ENCODE data around the gene SRSF7. TPM values are rescaled to one million over a fixed set of nuclear protein-coding genes. Genes with fewer than 3 reads are reported as not detected.
"Not testable (repeated sequence)": the region's sequence is repeated elsewhere in the genome, so short reads cannot be mapped to it uniquely, and the experiment has no call there.

Gene SRSF7
- total RNA-seq, 1 experiment from 2014 or later: 238 TPM

GRCh38 chr2:38737000-38737698 lies 14.0 kb downstream of the SRSF7 start:
- in situ Hi-C loops (cut with HindIII; ENCODE audit: low sequenced_read_pairs): not testable (repeated sequence)
- DNase-seq (ENCODE audit: low spot score): peak; percentile 72

DNA sequence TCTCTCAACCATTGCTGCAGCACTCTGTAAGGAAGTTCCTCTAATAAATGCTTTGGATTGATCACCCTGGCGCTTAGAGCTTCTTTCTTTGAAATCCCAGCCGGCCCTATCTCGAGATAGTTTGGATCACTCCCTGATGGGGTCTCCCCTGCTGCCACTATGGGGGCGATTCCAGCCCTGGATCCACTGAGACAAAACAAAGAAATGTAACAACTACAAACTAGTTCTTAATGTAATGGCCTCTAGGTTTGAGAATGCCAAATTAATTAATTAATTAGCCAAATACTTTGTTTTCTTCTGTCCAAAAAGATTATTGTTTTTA lies 15.2 kb downstream of the SRSF7 start:
- in situ Hi-C loops (cut with HindIII; ENCODE audit: low sequenced_read_pairs): no loop called here
- DNase-seq (ENCODE audit: low spot score): no peak

- in situ Hi-C loops (cut with HindIII; ENCODE audit: low sequenced_read_pairs): no loop called here
- no peak for DNase-seq (ENCODE audit: low spot score)
Measured at GRCh38 chr2:38734299-38735058, 16.7 kb downstream of the SRSF7 start.

GRCh38 chr2:38733300-38733971 lies 17.7 kb downstream of the SRSF7 start:
- DNase-seq (ENCODE audit: low spot score): no peak
- in situ Hi-C loops (cut with HindIII; ENCODE audit: low sequenced_read_pairs): no loop called here

DNA sequence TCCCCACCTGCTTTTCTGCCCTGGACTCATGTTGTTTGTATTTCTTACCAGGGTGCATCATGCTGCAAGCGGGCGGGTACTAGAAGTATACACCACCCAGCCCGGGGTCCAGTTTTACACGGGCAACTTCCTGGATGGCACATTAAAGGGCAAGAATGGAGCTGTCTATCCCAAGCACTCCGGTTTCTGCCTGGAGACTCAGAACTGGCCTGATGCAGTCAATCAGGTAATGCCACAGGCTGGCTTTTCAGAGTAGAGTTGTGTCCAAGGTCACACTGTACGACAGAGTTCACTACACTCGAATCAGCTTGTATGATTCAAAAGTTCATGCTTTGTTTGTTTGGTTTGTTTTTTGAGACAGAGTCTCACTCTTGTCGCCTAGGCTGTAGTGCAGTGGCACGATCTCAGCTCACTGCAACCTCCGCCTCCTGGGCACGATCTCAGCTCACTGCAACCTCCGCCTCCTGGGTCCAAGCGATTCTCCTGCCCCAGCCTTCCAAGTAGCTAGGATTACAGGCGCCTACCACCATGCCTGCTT lies 19.4 kb downstream of the SRSF7 start:
- in situ Hi-C loops (cut with HindIII; ENCODE audit: low sequenced_read_pairs): no loop called here
- no peak for DNase-seq (ENCODE audit: low spot score)

- in situ Hi-C loops (cut with HindIII; ENCODE audit: low sequenced_read_pairs): no loop called here
- no peak for DNase-seq (ENCODE audit: low spot score)
Measured at GRCh38 chr2:38731090-38731489, 20.1 kb downstream of the SRSF7 start.

- DNase-seq (ENCODE audit: low spot score): no peak
- in situ Hi-C loops (cut with HindIII; ENCODE audit: low sequenced_read_pairs): no loop called here
Measured at GRCh38 chr2:38728694-38729093, 22.5 kb downstream of the SRSF7 start.

DNA sequence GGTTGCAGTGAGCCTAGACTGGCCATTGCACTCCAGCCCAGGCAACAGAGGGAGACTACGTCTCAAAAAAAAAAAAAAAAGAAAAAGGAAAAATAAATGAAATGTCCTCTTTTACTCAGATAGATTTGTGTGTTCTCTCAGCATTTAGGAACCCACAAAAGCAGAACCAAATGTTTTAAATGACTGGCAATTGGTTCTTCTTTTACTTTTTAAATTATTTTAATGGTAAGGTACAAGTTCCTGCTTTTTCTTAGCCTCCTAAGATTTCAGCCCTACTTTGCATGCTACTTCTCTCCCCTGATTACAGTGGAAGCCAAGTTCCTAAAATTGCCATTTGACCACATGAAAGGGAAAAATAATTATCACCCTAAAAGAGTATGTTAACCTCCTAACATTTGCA lies 23.5 kb downstream of the SRSF7 start:
- DNase-seq (ENCODE audit: low spot score): no peak
- in situ Hi-C loops (cut with HindIII; ENCODE audit: low sequenced_read_pairs): no loop called here

- in situ Hi-C loops (cut with HindIII; ENCODE audit: low sequenced_read_pairs): no loop called here
- DNase-seq (ENCODE audit: low spot score): no peak
Measured at GRCh38 chr2:38723173-38723572, 28.0 kb downstream of the SRSF7 start.

- in situ Hi-C loops (cut with HindIII; ENCODE audit: low sequenced_read_pairs): no loop called here
- DNase-seq (ENCODE audit: low spot score): no peak
Measured at GRCh38 chr2:38722271-38723061, 28.7 kb downstream of the SRSF7 start.

GRCh38 chr2:38720613-38721241 lies 30.4 kb downstream of the SRSF7 start:
- peak; percentile 96 for DNase-seq (ENCODE audit: low spot score)
- in situ Hi-C loops (cut with HindIII; ENCODE audit: low sequenced_read_pairs): no loop called here

GRCh38 chr2:38719706-38720105 lies 31.5 kb downstream of the SRSF7 start:
- in situ Hi-C loops (cut with HindIII; ENCODE audit: low sequenced_read_pairs): no loop called here
- no peak for DNase-seq (ENCODE audit: low spot score)

- in situ Hi-C loops (cut with HindIII; ENCODE audit: low sequenced_read_pairs): no loop called here
- DNase-seq (ENCODE audit: low spot score): no peak
Measured at GRCh38 chr2:38718601-38719000, 32.6 kb downstream of the SRSF7 start.

- in situ Hi-C loops (cut with HindIII; ENCODE audit: low sequenced_read_pairs): no loop called here
- no peak for DNase-seq (ENCODE audit: low spot score)
Measured at GRCh38 chr2:38716185-38716584, 35.0 kb downstream of the SRSF7 start.

DNA sequence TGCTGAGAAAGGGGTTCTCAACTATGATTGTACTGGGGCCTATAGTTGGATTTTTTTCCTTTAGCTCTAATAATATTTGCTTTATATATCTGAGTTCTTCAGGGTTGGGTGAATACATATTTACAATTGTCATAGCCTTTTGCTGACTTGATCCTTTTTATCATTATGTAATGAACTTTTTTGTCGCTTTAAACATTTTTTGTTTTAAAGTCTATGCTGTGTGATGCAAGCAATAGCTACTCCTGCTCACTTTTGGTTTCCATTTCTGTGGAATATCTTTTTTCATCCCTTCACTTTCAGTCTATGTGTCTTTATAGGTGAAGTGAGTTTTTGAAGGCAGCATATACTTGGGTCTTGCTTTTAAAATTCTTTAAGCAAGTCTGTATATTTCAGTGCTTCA lies 36.2 kb downstream of the SRSF7 start:
- in situ Hi-C loops (cut with HindIII; ENCODE audit: low sequenced_read_pairs); DNase-seq (ENCODE audit: low spot score): not testable (repeated sequence)

DNA sequence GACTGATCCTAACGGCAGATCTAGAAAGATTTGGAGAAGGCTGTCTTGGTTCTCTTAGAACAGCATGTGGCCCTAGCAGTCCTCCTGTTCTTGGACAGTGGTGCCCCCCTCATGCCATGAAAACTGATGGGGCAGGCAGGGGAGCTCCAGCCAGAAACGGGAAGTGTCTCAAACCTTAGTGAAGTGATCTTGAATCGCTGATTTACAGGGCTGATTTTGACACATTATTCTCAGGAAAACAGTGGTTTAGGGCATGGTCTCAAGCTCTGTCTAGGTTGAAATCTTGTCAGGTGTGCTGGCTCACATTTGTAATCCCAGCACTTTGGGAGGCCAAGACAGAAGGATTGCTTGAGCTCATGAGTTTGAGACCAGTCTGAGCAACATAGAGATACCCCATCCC lies 37.8 kb downstream of the SRSF7 start:
- in situ Hi-C loops (cut with HindIII; ENCODE audit: low sequenced_read_pairs): no loop called here
- DNase-seq (ENCODE audit: low spot score): no peak

- in situ Hi-C loops (cut with HindIII; ENCODE audit: low sequenced_read_pairs): no loop called here
- no peak for DNase-seq (ENCODE audit: low spot score)
Measured at GRCh38 chr2:38712871-38713270, 38.3 kb downstream of the SRSF7 start.

- no peak for DNase-seq (ENCODE audit: low spot score)
- in situ Hi-C loops (cut with HindIII; ENCODE audit: low sequenced_read_pairs): no loop called here
Measured at GRCh38 chr2:38712413-38712812, 38.7 kb downstream of the SRSF7 start.

DNA sequence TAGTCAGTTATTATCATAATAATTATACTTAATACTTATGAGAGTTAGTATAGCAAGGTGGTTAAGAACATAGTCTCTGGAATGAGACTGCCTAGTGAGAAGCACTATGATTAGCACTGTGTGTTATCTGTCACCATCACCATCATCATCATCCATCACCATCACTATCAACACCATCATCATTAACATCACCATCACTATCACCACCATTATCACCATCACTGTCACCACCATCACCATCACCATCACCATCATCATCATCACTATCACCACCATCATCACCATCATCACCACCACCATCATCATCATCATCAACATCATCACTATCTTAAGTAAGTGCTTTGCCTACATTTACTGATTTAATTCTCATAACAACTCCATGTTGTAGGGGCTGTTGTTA lies 39.6 kb downstream of the SRSF7 start:
- in situ Hi-C loops (cut with HindIII; ENCODE audit: low sequenced_read_pairs): no loop called here
- no peak for DNase-seq (ENCODE audit: low spot score)
